GM06990 (cell line): Measurements from ENCODE around the gene ADK.

ENCODE experiments used
- DNase-seq: peaks from one replicate; pipeline ENCODE4 v3.0.0-alpha.2; 2011; ENCODE audit not compliant: insufficient read length; ENCODE audit errors: extremely low read depth
- H3K27me3 ChIP-seq: replicated peaks from 2 replicates; pipeline ENCODE4 v1.6.0; 2011; ENCODE audit warnings: low read length; ENCODE audit not compliant: control insufficient read depth, insufficient read depth
- H3K36me3 ChIP-seq: 2 replicates; pipeline ENCODE4 v1.5.1; 2011; ENCODE audit warnings: low read length; ENCODE audit not compliant: control insufficient read depth, insufficient read depth
- H3K4me3 ChIP-seq: replicated peaks from 2 replicates; pipeline ENCODE4 v1.5.1; 2011; ENCODE audit warnings: low read depth, mild to moderate bottlenecking, control low read depth, low read length
- TF ChIP-seq, protein P1 (sequence below): IDR thresholded peaks from 2 replicates; pipeline ENCODE4 v1.5.1; 2011; ENCODE audit warnings: low read length, control low read depth, mild to moderate bottlenecking, inconsistent platforms; ENCODE audit not compliant: insufficient read depth, poor library complexity, severe bottlenecking

The ADK gene

DNA sequence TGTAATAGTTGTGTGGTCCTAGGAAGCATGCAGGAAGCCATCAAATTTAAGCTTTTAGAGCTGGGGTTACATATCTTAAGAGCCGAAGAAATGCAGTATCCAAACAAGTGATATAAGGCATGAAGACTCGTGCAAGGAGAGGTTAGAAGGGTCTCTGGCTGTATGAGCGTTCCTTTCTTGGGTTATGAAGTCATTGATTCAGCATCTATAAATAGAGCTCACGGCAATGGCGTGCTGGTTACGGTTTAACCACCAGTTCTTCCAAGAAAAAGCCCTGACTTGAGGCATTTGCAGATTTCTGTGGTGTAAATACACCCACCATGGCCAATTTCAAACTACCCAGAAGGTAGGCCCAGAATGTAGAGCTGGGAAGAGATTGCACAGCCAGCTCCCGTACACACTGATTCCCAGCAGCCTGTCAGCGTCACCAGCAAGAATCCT is 603.4 kb downstream of the ADK start:
- DNase-seq = no peak
- H3K4me3 ChIP-seq = no peak overlapping the region
- H3K27me3 ChIP-seq = no peaks in the 10 kb centered on the region
- no peaks in the 10 kb centered on the region for H3K36me3 ChIP-seq
- TF ChIP-seq, protein P1, sequence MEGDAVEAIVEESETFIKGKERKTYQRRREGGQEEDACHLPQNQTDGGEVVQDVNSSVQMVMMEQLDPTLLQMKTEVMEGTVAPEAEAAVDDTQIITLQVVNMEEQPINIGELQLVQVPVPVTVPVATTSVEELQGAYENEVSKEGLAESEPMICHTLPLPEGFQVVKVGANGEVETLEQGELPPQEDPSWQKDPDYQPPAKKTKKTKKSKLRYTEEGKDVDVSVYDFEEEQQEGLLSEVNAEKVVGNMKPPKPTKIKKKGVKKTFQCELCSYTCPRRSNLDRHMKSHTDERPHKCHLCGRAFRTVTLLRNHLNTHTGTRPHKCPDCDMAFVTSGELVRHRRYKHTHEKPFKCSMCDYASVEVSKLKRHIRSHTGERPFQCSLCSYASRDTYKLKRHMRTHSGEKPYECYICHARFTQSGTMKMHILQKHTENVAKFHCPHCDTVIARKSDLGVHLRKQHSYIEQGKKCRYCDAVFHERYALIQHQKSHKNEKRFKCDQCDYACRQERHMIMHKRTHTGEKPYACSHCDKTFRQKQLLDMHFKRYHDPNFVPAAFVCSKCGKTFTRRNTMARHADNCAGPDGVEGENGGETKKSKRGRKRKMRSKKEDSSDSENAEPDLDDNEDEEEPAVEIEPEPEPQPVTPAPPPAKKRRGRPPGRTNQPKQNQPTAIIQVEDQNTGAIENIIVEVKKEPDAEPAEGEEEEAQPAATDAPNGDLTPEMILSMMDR = no peak

DNA sequence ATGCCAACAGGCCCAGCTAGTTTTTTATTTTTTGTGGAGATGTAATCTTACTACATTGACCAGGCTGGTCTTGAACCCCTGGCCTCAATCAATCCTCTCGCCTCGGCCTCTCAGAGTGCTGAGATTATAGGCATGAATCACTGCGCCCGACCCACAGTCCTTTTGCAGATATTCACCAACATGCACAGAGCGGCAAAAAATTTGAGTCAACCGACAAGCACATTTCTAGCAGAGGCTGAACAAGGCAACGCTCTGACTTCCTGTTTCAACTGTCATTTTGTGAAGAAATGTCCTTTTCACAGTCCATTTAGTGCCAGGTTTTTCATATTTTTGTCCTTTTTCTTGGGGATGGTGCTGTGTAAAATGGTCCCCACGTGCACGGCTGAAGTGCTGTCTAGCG is 604.3 kb downstream of the ADK start:
- Histone ChIP-seq H3K36me3 (no peaks in the 10 kb centered on the region), H3K27me3 (no peaks in the 10 kb centered on the region), H3K4me3 (no peak overlapping the region)
- no peak for DNase-seq
- TF ChIP-seq, protein P1 = no peak
